HCT116 (cell line): ENCODE measurements around the gene TRAF3. TPM values are rescaled to one million over a fixed set of nuclear protein-coding genes. Genes with fewer than 3 reads are reported as not detected.

Source experiments
- ATAC-seq: fragments of 200-7000 bp; cut with Tn5 transposase; 2 replicates; pipeline ENCODE4 v1.9.1; 2020; ENCODE audit warnings: mild to moderate bottlenecking, moderate library complexity
- BruUV-seq: library from RNA; stranded (reverse); fragments of 400-500 nt; replicated peaks from 2 replicates; lab custom pipeline; 2021; lab: Mats Ljungman, UMichigan
- CTCF ChIA-PET: fragments of 300-600 bp; sonication (Branson Sonifier 250); formaldehyde crosslinking; loops from one replicate; lab custom pipeline; 2021; ENCODE audit warnings: antibody characterized with exemption; lab: Charles Lee
- POLR2A ChIA-PET: fragments of 300-600, 350-600 bp; sonication (Branson Sonifier 250); formaldehyde crosslinking; loops from one replicate; lab custom pipeline; 2021; ENCODE audit warnings: antibody characterized with exemption; lab: Charles Lee
- RAD21 ChIA-PET, 2 experiments: fragments of 300-600 bp; sonication (Branson Sonifier 250); formaldehyde crosslinking; loops; one replicate each; lab custom pipeline; 2023; ENCODE audit warnings: low total read pairs in 2 of 2; ENCODE audit not compliant: uncharacterized antibody in 2 of 2, unreplicated experiment in 2 of 2, low non-redundant PET in 1 of 2; lab: Charles Lee
- DNase-seq: peaks from one replicate; pipeline ENCODE4 v3.0.0-alpha.2; 2010; ENCODE audit warnings: low read depth, low spot score
- H2AFZ ChIP-seq: fragments of 200-600 bp; shearing (Covaris generic), sonication (generic); 2 replicates; pipeline ENCODE4 v1.6.1; 2017; ENCODE audit warnings: low read depth, mixed run types, mixed read lengths, antibody characterized with exemption, low read length; ENCODE audit not compliant: poor library complexity, severe bottlenecking
- H3K27ac ChIP-seq: 2 replicates; pipeline ENCODE4 v1.5.1; 2012; ENCODE audit warnings: low read depth, low read length
- H3K27me3 ChIP-seq: fragments of 200-600 bp; sonication (generic); 2 replicates; pipeline ENCODE4 v1.6.1; 2016; ENCODE audit warnings: mixed run types, low read length, mixed read lengths; ENCODE audit not compliant: insufficient read depth
- H3K36me3 ChIP-seq, 2 experiments: fragments of 200-500 bp in 1 of 2; fragments of 200-600 bp in 1 of 2; sonication (Bioruptor generic) in 1 of 2; sonication (generic) in 1 of 2; 2 replicates each; pipeline versions ENCODE4 v1.5.1 to v1.6.1; 2014 to 2016; ENCODE audit warnings: low read length in 2 of 2, inconsistent platforms in 1 of 2, mixed read lengths in 1 of 2, mixed run types in 1 of 2; ENCODE audit not compliant: insufficient read depth in 2 of 2, control insufficient read depth in 1 of 2
- H3K4me1 ChIP-seq, 2 experiments: fragments of 200-600 bp in 1 of 2; sonication (generic) in 1 of 2; 2 replicates each; pipeline versions ENCODE4 v1.5.1 to v1.6.1; 2012 to 2017; ENCODE audit warnings: low read length in 2 of 2, inconsistent platforms in 1 of 2, mild to moderate bottlenecking in 1 of 2, mixed read lengths in 1 of 2, mixed run types in 1 of 2, moderate library complexity in 1 of 2; ENCODE audit not compliant: insufficient read depth in 2 of 2, control insufficient read depth in 1 of 2
- H3K4me2 ChIP-seq: fragments of 200-600 bp; sonication (generic); 2 replicates; pipeline ENCODE4 v1.6.1; 2017; ENCODE audit warnings: mixed run types, low read length, mixed read lengths
- H3K4me3 ChIP-seq, 2 experiments: fragments of 200-600 bp in 1 of 2; sonication (generic) in 1 of 2; replicated peaks in 1 of 2; 2 replicates each; pipeline ENCODE4 v1.5.1; 2011 to 2016; ENCODE audit warnings: low read length in 2 of 2, control low read depth in 1 of 2, low read depth in 1 of 2, mild to moderate bottlenecking in 1 of 2, mixed read lengths in 1 of 2, mixed run types in 1 of 2
- H3K79me2 ChIP-seq: fragments of 200-600 bp; sonication (generic); 2 replicates; pipeline ENCODE4 v1.6.1; 2017; ENCODE audit warnings: mild to moderate bottlenecking, mixed run types, low read length, moderate library complexity, mixed read lengths; ENCODE audit not compliant: insufficient read depth
- H3K9ac ChIP-seq: fragments of 200-600 bp; sonication (generic); 2 replicates; pipeline ENCODE4 v1.6.1; 2016; ENCODE audit warnings: low read length, mixed read lengths
- H3K9me2 ChIP-seq: fragments of 200-600 bp; sonication (generic), shearing (Covaris generic); 2 replicates; pipeline ENCODE4 v1.6.1; 2017; ENCODE audit warnings: mixed run types, mild to moderate bottlenecking, moderate library complexity; ENCODE audit not compliant: insufficient read depth
- H3K9me3 ChIP-seq, 2 experiments: fragments of 200-500 bp in 1 of 2; fragments of 200-600 bp in 1 of 2; sonication (Bioruptor generic) in 1 of 2; sonication (generic) in 1 of 2; 2 replicates each; pipeline ENCODE4 v1.6.1; 2014 to 2017; ENCODE audit warnings: low read length in 2 of 2, mixed read lengths in 2 of 2, inconsistent platforms in 1 of 2, low read depth in 1 of 2, mild to moderate bottlenecking in 1 of 2, mixed run types in 1 of 2, moderate library complexity in 1 of 2; ENCODE audit not compliant: control insufficient read depth in 1 of 2, insufficient read depth in 1 of 2
- H4K20me1 ChIP-seq: fragments of 200-600 bp; sonication (generic), shearing (Covaris generic); 2 replicates; pipeline ENCODE4 v1.6.1; 2017; ENCODE audit warnings: mixed run types, mild to moderate bottlenecking, moderate library complexity; ENCODE audit not compliant: insufficient read depth
- ATF3 ChIP-seq: IDR thresholded peaks from 2 replicates; pipeline ENCODE4 v1.6.1; 2012
- CBX3 ChIP-seq: IDR thresholded peaks from 2 replicates; pipeline ENCODE4 v1.6.1; 2012; ENCODE audit warnings: low read depth
- EGR1 ChIP-seq: IDR thresholded peaks from 2 replicates; pipeline ENCODE4 v1.6.1; 2012; ENCODE audit warnings: low read depth
- ELF1 ChIP-seq: IDR thresholded peaks from 2 replicates; pipeline ENCODE4 v1.6.1; 2012; ENCODE audit warnings: low read depth, borderline replicate concordance
- EZH2 ChIP-seq: fragments of 200-600 bp; sonication (generic); IDR thresholded peaks from 2 replicates; pipeline ENCODE4 v1.6.1; 2017; ENCODE audit warnings: antibody characterized with exemption, mixed run types
- FOSL1 ChIP-seq: IDR thresholded peaks from 2 replicates; pipeline ENCODE4 v1.6.1; 2012; ENCODE audit warnings: low read depth
- JUND ChIP-seq: IDR thresholded peaks from 2 replicates; pipeline ENCODE4 v1.6.1; 2012
- MAX ChIP-seq: IDR thresholded peaks from 2 replicates; pipeline ENCODE4 v1.6.1; 2012
- POLR2A ChIP-seq: IDR thresholded peaks from 2 replicates; pipeline ENCODE4 v1.7.0; 2011; ENCODE audit warnings: borderline replicate concordance; ENCODE audit not compliant: insufficient read depth, insufficient read length; ENCODE audit errors: extremely low read depth
- RAD21 ChIP-seq: IDR thresholded peaks from 2 replicates; pipeline ENCODE4 v1.6.1; 2012; ENCODE audit warnings: low read depth, mild to moderate bottlenecking
- REST ChIP-seq: IDR thresholded peaks from 2 replicates; pipeline ENCODE4 v1.6.1; 2012; ENCODE audit warnings: low read depth
- SIN3A ChIP-seq: IDR thresholded peaks from 2 replicates; pipeline ENCODE4 v1.6.1; 2012; ENCODE audit warnings: low read depth
- SP1 ChIP-seq: IDR thresholded peaks from 2 replicates; pipeline ENCODE4 v1.6.1; 2012; ENCODE audit warnings: low read depth
- TCF7L2 ChIP-seq: IDR thresholded peaks from 2 replicates; pipeline ENCODE4 v1.7.0; 2011; ENCODE audit warnings: borderline replicate concordance, inconsistent platforms; ENCODE audit not compliant: insufficient read depth, insufficient read length; ENCODE audit errors: extremely low read depth
- ZBTB33 ChIP-seq: IDR thresholded peaks from 2 replicates; pipeline ENCODE4 v1.6.1; 2011; ENCODE audit warnings: mild to moderate bottlenecking, low read length, moderate library complexity; ENCODE audit not compliant: insufficient replicate concordance; ENCODE audit errors: extremely low read depth
- ZFX ChIP-seq: fragments of 450-650 bp; IDR thresholded peaks from 2 replicates; pipeline ENCODE4 v1.6.1; 2017
- ZNF274 ChIP-seq: fragments of 200-500 bp; sonication (Bioruptor generic); IDR thresholded peaks from 2 replicates; pipeline ENCODE4 v1.6.1; 2014; ENCODE audit warnings: mild to moderate bottlenecking, low read depth, low read length, inconsistent platforms
- intact Hi-C: fragments of 100-400 bp; cut with micrococcal nuclease; formaldehyde crosslinking; loops from 2 replicates; pipeline ENCODE4 v1.10.0; 2022
- total RNA-seq: library from RNA; stranded (reverse); gene quantifications from one replicate; pipeline ENCODE4 v1.2.1, GENCODE V29; 2021; ENCODE audit not compliant: unreplicated experiment

Gene TRAF3
- total RNA-seq, 1 experiment from 2014 or later = 32.1 TPM

GRCh38 chr14:102940729-102941362, 163.6 kb downstream of the TRAF3 start:
- Histone ChIP-seq H2AFZ (no peak overlapping the region), H3K9ac (no peak overlapping the region), H3K79me2 (no peaks in the 10 kb centered on the region), H3K27ac (no peak overlapping the region), H3K4me1 (no peaks in the 10 kb centered on the region), H3K36me3 (peaks cover 18 to 35% of the 10 kb centered on the region in 2 experiments; a peak in 3 of 4 replicates), H3K4me3 (no peak overlapping the region), H3K27me3 (no peaks in the 10 kb centered on the region), H3K9me2 (no peaks in the 10 kb centered on the region), H3K9me3 (no peaks in the 10 kb centered on the region), H4K20me1 (no peaks in the 10 kb centered on the region), H3K4me2 (no peak overlapping the region)
- no TSS peak for BruUV-seq
- POLR2A ChIA-PET = no interaction called here
- RAD21 ChIA-PET = no interaction called here
- DNase-seq (no peak), ATAC-seq (no peak)
- TF ChIP-seq EZH2 = no peak
- no peak for TF ChIP-seq RAD21
- TF ChIP-seq MAX = no peak
- TF ChIP-seq REST = no peak
- TF ChIP-seq POLR2A = no peak
- no peak for TF ChIP-seq SIN3A
- no peak for TF ChIP-seq FOSL1
- TF ChIP-seq ZBTB33 = no peak
- no peak for TF ChIP-seq ELF1
- TF ChIP-seq SP1 = no peak
- no peak for TF ChIP-seq JUND
- no peak for TF ChIP-seq CBX3
- TF ChIP-seq EGR1 = no peak
- no peak for TF ChIP-seq TCF7L2
- TF ChIP-seq ZNF274 = no peak
- TF ChIP-seq ZFX = no peak
- TF ChIP-seq ATF3 = no peak
- intact Hi-C loops = no loop called here
- CTCF ChIA-PET = no interaction called here
